Iris pigment epithelial cell (primary cell): Measurements from ENCODE around the gene UBXN10.
A peak's percentile ranks its signal among the peaks of the same experiment; 100 is the strongest.

Experiments
- DNase-seq: peaks from one replicate; pipeline ENCODE4 v3.0.0-alpha.2; 2011; ENCODE audit warnings: low read depth

The UBXN10 gene

GRCh38 chr1:20183035-20183434 lies 2.9 kb upstream of the UBXN10 start:
- DNase-seq, result no peak

GRCh38 chr1:20183616-20184271 lies 2.2 kb upstream of the UBXN10 start:
- no peak for DNase-seq

- no peak for DNase-seq
Measured at GRCh38 chr1:20184481-20184900, 1.4 kb upstream of the UBXN10 start.

GRCh38 chr1:20184997-20185833 lies 681 bp upstream of the UBXN10 start:
- no peak for DNase-seq

- DNase-seq, result no peak
Measured at GRCh38 chr1:20187103-20187812, 1.4 kb downstream of the UBXN10 start.

- DNase-seq, result no peak
Measured at GRCh38 chr1:20187813-20188454, 2.0 kb downstream of the UBXN10 start.

- DNase-seq, result no peak
Measured at GRCh38 chr1:20188455-20188817, 2.5 kb downstream of the UBXN10 start.

- no peak for DNase-seq
Measured at GRCh38 chr1:20189664-20190063, 3.8 kb downstream of the UBXN10 start.

GRCh38 chr1:20190256-20191160 lies 4.6 kb downstream of the UBXN10 start:
- DNase-seq, result no peak

GRCh38 chr1:20191266-20191825 lies 5.5 kb downstream of the UBXN10 start:
- no peak for DNase-seq

- DNase-seq, result peak; percentile 45
Measured at GRCh38 chr1:20192364-20192763, 6.5 kb downstream of the UBXN10 start.

- no peak for DNase-seq
Measured at GRCh38 chr1:20192871-20193411, 7.0 kb downstream of the UBXN10 start.

- DNase-seq, result no peak
Measured at GRCh38 chr1:20194224-20194623, 8.3 kb downstream of the UBXN10 start.

GRCh38 chr1:20194757-20195461 lies 9.0 kb downstream of the UBXN10 start:
- DNase-seq, result peak; percentile 46

GRCh38 chr1:20195462-20195780 lies 9.5 kb downstream of the UBXN10 start:
- no peak for DNase-seq

- DNase-seq, result no peak
Measured at GRCh38 chr1:20197329-20197791, 11.5 kb downstream of the UBXN10 start.

- DNase-seq, result no peak
Measured at GRCh38 chr1:20198296-20198695, 12.4 kb downstream of the UBXN10 start.

- no peak for DNase-seq
Measured at GRCh38 chr1:20198918-20199317, 13.0 kb downstream of the UBXN10 start.

GRCh38 chr1:20199403-20199802 lies 13.5 kb downstream of the UBXN10 start:
- DNase-seq, result no peak

GRCh38 chr1:20199840-20200239 lies 13.9 kb downstream of the UBXN10 start:
- DNase-seq, result no peak
